Measurements from ENCODE around the gene RBM20. TPM values are rescaled to one million over a fixed set of nuclear protein-coding genes. Genes with fewer than 3 reads are reported as not detected.

RBM20 gene
- polyA plus RNA-seq, 1 experiment: 0.11 TPM

GRCh38 chr10:110625356-110625894, 18.7 kb upstream of the RBM20 start:
- no peak for DNase-seq (ENCODE audit: low read depth, low spot score)
- Histone ChIP-seq H3K27ac (ENCODE audit: low read depth, low read length) (no peak overlapping the region), H3K27me3 (ENCODE audit: control insufficient read depth, insufficient read depth, low read length) (peaks cover 6% of the 10 kb centered on the region), H3K4me3 (ENCODE audit: low read depth, low read length) (no peak overlapping the region), H3K9me3 (ENCODE audit: control insufficient read depth, insufficient read depth, low read length) (no peaks in the 10 kb centered on the region)
- no peak for TF ChIP-seq CTCF (IDR thresholded peaks at IDR 0.05; ENCODE audit: low read depth, low read length)
- ChIA-PET CTCF (no interaction called here), POLR2A (no interaction called here)

- DNase-seq (ENCODE audit: low read depth, low spot score): no peak
- ChIA-PET POLR2A (no interaction called here), CTCF (interaction anchor here (0.5 to 1.2 kb wide), 3 partner anchors 16 to 60 kb away, joined by 3 to 4 read pairs (median 3); no protein-coding TSS in a partner anchor)
- Histone ChIP-seq H3K27ac (ENCODE audit: low read depth, low read length) (no peak overlapping the region), H3K27me3 (ENCODE audit: control insufficient read depth, insufficient read depth, low read length) (peaks cover 6% of the 10 kb centered on the region), H3K4me3 (ENCODE audit: low read depth, low read length) (no peak overlapping the region), H3K9me3 (ENCODE audit: control insufficient read depth, insufficient read depth, low read length) (no peaks in the 10 kb centered on the region)
- no peak for TF ChIP-seq CTCF (IDR thresholded peaks at IDR 0.05; ENCODE audit: low read depth, low read length)
Measured at GRCh38 chr10:110625951-110626855, 17.9 kb upstream of the RBM20 start.

GRCh38 chr10:110628161-110628560, 16.0 kb upstream of the RBM20 start:
- H3K27me3 ChIP-seq (ENCODE audit: control insufficient read depth, insufficient read depth, low read length): peaks cover 6% of the 10 kb centered on the region
- no peak overlapping the region for H3K27ac ChIP-seq (ENCODE audit: low read depth, low read length)
- no peak for DNase-seq (ENCODE audit: low read depth, low spot score)
- TF ChIP-seq CTCF (IDR thresholded peaks at IDR 0.05; ENCODE audit: low read depth, low read length): no peak
- H3K4me3 ChIP-seq (ENCODE audit: low read depth, low read length): no peak overlapping the region
- CTCF ChIA-PET: no interaction called here
- H3K9me3 ChIP-seq (ENCODE audit: control insufficient read depth, insufficient read depth, low read length): no peaks in the 10 kb centered on the region
- POLR2A ChIA-PET: no interaction called here

GRCh38 chr10:110629680-110630191, 14.4 kb upstream of the RBM20 start:
- TF ChIP-seq CTCF (IDR thresholded peaks at IDR 0.05; ENCODE audit: low read depth, low read length): no peak
- ChIA-PET CTCF (no interaction called here), POLR2A (no interaction called here)
- no peak overlapping the region for H3K4me3 ChIP-seq (ENCODE audit: low read depth, low read length)
- no peaks in the 10 kb centered on the region for H3K9me3 ChIP-seq (ENCODE audit: control insufficient read depth, insufficient read depth, low read length)
- H3K27ac ChIP-seq (ENCODE audit: low read depth, low read length): peak overlapping the region; percentile 25
- H3K27me3 ChIP-seq (ENCODE audit: control insufficient read depth, insufficient read depth, low read length): peaks cover 5% of the 10 kb centered on the region
- DNase-seq (ENCODE audit: low read depth, low spot score): peak; percentile 62

GRCh38 chr10:110631934-110632333, 12.2 kb upstream of the RBM20 start:
- POLR2A ChIA-PET: no interaction called here
- Histone ChIP-seq H3K27ac (ENCODE audit: low read depth, low read length) (no peak overlapping the region), H3K27me3 (ENCODE audit: control insufficient read depth, insufficient read depth, low read length) (peaks cover 6% of the 10 kb centered on the region), H3K4me3 (ENCODE audit: low read depth, low read length) (no peak overlapping the region), H3K9me3 (ENCODE audit: control insufficient read depth, insufficient read depth, low read length) (no peaks in the 10 kb centered on the region)
- no peak for DNase-seq (ENCODE audit: low read depth, low spot score)
- CTCF ChIA-PET: interaction anchor here (1.9 kb wide), 1 partner anchor 40 kb away, joined by 8 read pairs; no protein-coding TSS in a partner anchor
- TF ChIP-seq CTCF (IDR thresholded peaks at IDR 0.05; ENCODE audit: low read depth, low read length): no peak

Data from AG04450 (cell line).